Endothelial cell of umbilical vein (primary cell): ENCODE data around the gene SH3BP5L. TPM values are rescaled to one million over a fixed set of nuclear protein-coding genes. Genes with fewer than 3 reads are reported as not detected.

Source experiments
- BruUV-seq: library from RNA; stranded (reverse); fragments of 400-500 nt; replicated peaks from 2 replicates; lab custom pipeline; 2021; lab: Mats Ljungman, UMichigan
- CTCF ChIA-PET: fragments of 300-600, 350-600 bp; sonication (Branson Sonifier 250); formaldehyde crosslinking; loops from one replicate; lab custom pipeline; 2021; ENCODE audit warnings: antibody characterized with exemption, inconsistent platforms; lab: Charles Lee
- POLR2A ChIA-PET: fragments of 300-600, 350-600 bp; sonication (Branson Sonifier 250); formaldehyde crosslinking; loops from one replicate; lab custom pipeline; 2021; ENCODE audit warnings: antibody characterized with exemption, inconsistent platforms; lab: Charles Lee
- DNase-seq: peaks from one replicate; pipeline ENCODE4 v3.0.0-alpha.2; 2011; ENCODE audit warnings: low read depth, low spot score
- FAIRE-seq: peaks from 2 replicates; lab custom pipeline; 2011; peaks lifted over from hg19 to GRCh38; lab: Jason Lieb, UNC
- H2AFZ ChIP-seq: 2 replicates; pipeline ENCODE4 v1.6.0; 2012; ENCODE audit warnings: low read depth, low read length, control low read depth, inconsistent platforms
- H3K27ac ChIP-seq: 2 replicates; pipeline ENCODE4 v1.5.1; 2011; ENCODE audit warnings: low read depth, mild to moderate bottlenecking, control low read depth, low read length, moderate library complexity; ENCODE audit not compliant: insufficient read depth
- H3K27me3 ChIP-seq, 2 experiments: 2 replicates each; pipeline versions ENCODE4 v1.6.0 to v1.6.1; 2011; ENCODE audit warnings: low read length in 2 of 2, mixed read lengths in 1 of 2; ENCODE audit not compliant: control insufficient read depth in 2 of 2, insufficient read depth in 2 of 2
- H3K36me3 ChIP-seq, 2 experiments: 2 replicates in 1 of 2; 3 replicates in 1 of 2; pipeline ENCODE4 v1.5.1; 2011; ENCODE audit warnings: low read length in 2 of 2, mild to moderate bottlenecking in 1 of 2, moderate library complexity in 1 of 2; ENCODE audit not compliant: control insufficient read depth in 2 of 2, insufficient read depth in 2 of 2; ENCODE audit errors: extremely low read depth in 1 of 2
- H3K4me1 ChIP-seq: 3 replicates; pipeline ENCODE4 v1.5.1; 2011; ENCODE audit warnings: mild to moderate bottlenecking, low read length; ENCODE audit not compliant: control insufficient read depth, insufficient read depth; ENCODE audit errors: extremely low read depth
- H3K4me2 ChIP-seq: 2 replicates; pipeline ENCODE4 v1.6.1; 2011; ENCODE audit warnings: low read length, control low read depth, mixed read lengths; ENCODE audit not compliant: insufficient read depth
- H3K4me3 ChIP-seq, 3 experiments: fragments of 200-600 bp in 1 of 3; sonication (generic), shearing (Covaris generic) in 1 of 3; replicated peaks in 1 of 3; 2 replicates each; pipeline ENCODE4 v1.5.1; 2011 to 2016; ENCODE audit warnings: control low read depth in 3 of 3, low read length in 3 of 3, mild to moderate bottlenecking in 2 of 3, inconsistent platforms in 1 of 3, low read depth in 1 of 3, moderate library complexity in 1 of 3; ENCODE audit not compliant: insufficient read depth in 1 of 3
- H3K79me2 ChIP-seq: 2 replicates; pipeline ENCODE4 v1.6.0; 2012; ENCODE audit warnings: low read length, inconsistent platforms; ENCODE audit not compliant: control insufficient read depth, insufficient read depth
- H3K9ac ChIP-seq: replicated peaks from 2 replicates; pipeline ENCODE3; 2011; ENCODE audit warnings: low read length, control low read depth; ENCODE audit not compliant: insufficient read depth; ENCODE audit errors: extremely low read depth
- H3K9me1 ChIP-seq: replicated peaks from 3 replicates; pipeline ENCODE4 v1.6.0; 2011; ENCODE audit warnings: mild to moderate bottlenecking, low read length; ENCODE audit not compliant: control insufficient read depth, insufficient read depth; ENCODE audit errors: extremely low read depth
- H3K9me3 ChIP-seq: replicated peaks from 2 replicates; pipeline ENCODE4 v1.5.1; 2012; ENCODE audit warnings: low read length, inconsistent platforms; ENCODE audit not compliant: control insufficient read depth, insufficient read depth
- H4K20me1 ChIP-seq: replicated peaks from 2 replicates; pipeline ENCODE3; 2011; ENCODE audit warnings: mild to moderate bottlenecking, low read length; ENCODE audit not compliant: control insufficient read depth, insufficient read depth; ENCODE audit errors: extremely low read depth
- EZH2 ChIP-seq: IDR thresholded peaks from 2 replicates; pipeline ENCODE4 v1.6.1; 2012; ENCODE audit warnings: borderline replicate concordance, low read depth, mild to moderate bottlenecking, moderate library complexity, low read length, inconsistent platforms; ENCODE audit not compliant: severe bottlenecking
- FOS ChIP-seq: IDR thresholded peaks from 2 replicates; pipeline ENCODE4 v1.6.1; 2011; ENCODE audit warnings: mild to moderate bottlenecking, low read length, moderate library complexity, borderline replicate concordance; ENCODE audit not compliant: insufficient read depth
- GATA2 ChIP-seq: IDR thresholded peaks from 2 replicates; pipeline ENCODE4 v1.7.0; 2011; ENCODE audit warnings: low read depth, mild to moderate bottlenecking, moderate library complexity, mixed read lengths, low read length; ENCODE audit not compliant: insufficient read length, insufficient read depth
- JUN ChIP-seq: IDR thresholded peaks from 2 replicates; pipeline ENCODE4 v1.6.1; 2011; ENCODE audit warnings: borderline replicate concordance, low read depth; ENCODE audit not compliant: insufficient read length, insufficient read depth
- MYC ChIP-seq: IDR thresholded peaks from one replicate; pipeline ENCODE4 v1.6.1; 2011; ENCODE audit warnings: mild to moderate bottlenecking, low read depth, low read length
- POLR2A ChIP-seq: IDR thresholded peaks from 2 replicates; pipeline ENCODE4 v1.6.1; 2012; ENCODE audit warnings: low read depth, mild to moderate bottlenecking, control low read depth, low read length
- POLR2AphosphoS5 ChIP-seq: IDR thresholded peaks from 2 replicates; pipeline ENCODE4 v1.6.1; 2012; ENCODE audit warnings: low read depth, mild to moderate bottlenecking, control low read depth, low read length, moderate library complexity; ENCODE audit not compliant: insufficient read depth
- dilution Hi-C: fragments of 300-500 bp; cut with MboI; formaldehyde crosslinking; loops from one replicate; pipeline ENCODE4 v1.15.0; 2019; ENCODE audit warnings: low sequenced_read_pairs; ENCODE audit not compliant: extremely low pct_ligation_motif_present
- intact Hi-C: fragments of 100-400 bp; cut with micrococcal nuclease; formaldehyde crosslinking; loops from one replicate; pipeline ENCODE4 v1.10.0; 2022
- polyA plus RNA-seq, 4 experiments: library from polyadenylated mRNA; depleted of rRNA in 3 of 4; stranded (reverse) in 3 of 4; unstranded in 1 of 4; fragments of >200 nt; gene quantifications; 2 replicates each; pipeline versions ENCODE4 v1.2.1 to v1.2.3, GENCODE V29; 2011 to 2012; ENCODE audit warnings: missing spikeins in 1 of 4
- total RNA-seq: library from RNA; stranded (reverse); gene quantifications from 2 replicates; pipeline ENCODE4 v1.2.3, GENCODE V29; 2021
- TF ChIP-seq, protein P1 (sequence below): IDR thresholded peaks from 2 replicates; pipeline ENCODE4 v1.6.1; 2011; ENCODE audit not compliant: insufficient read depth, insufficient read length
- TF ChIP-seq, protein P2 (sequence below), 2 donors: IDR thresholded peaks; 1 replicate in 1 of 2; 2 replicates in 1 of 2; pipeline ENCODE4 v1.5.1; 2011; ENCODE audit warnings: low read length in 2 of 2, mild to moderate bottlenecking in 2 of 2, moderate library complexity in 2 of 2, control low read depth in 1 of 2, inconsistent platforms in 1 of 2, low read depth in 1 of 2; ENCODE audit not compliant: insufficient read depth in 1 of 2; ENCODE audit errors: extremely low read depth in 1 of 2

Gene SH3BP5L
- total and polyA plus RNA-seq, 2 donors (not counting 3 experiments of a cell fraction or from before 2014, with no cell fraction given): 24.7 TPM

DNA sequence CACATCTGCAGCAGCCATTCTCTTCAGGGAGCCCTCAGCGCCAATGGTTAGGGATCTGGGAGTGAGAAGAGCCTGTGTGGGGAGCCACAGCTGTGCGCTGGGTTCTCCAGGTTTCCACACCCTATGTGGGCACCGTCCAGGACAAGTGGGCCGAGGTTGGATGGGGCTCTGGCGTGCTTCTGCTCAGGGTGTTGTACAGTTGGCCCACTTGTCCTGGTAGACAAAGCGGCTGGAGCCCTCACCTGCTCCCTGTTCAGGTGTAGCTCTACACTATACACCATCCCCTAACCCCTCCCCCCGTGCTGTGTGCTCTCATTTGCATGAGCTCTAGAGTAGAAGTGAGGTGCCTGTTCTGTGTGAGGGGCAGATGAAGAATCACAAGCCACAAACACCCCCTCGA is 12.2 kb downstream of the SH3BP5L start:
- no peak for DNase-seq
- TF ChIP-seq, protein P1, sequence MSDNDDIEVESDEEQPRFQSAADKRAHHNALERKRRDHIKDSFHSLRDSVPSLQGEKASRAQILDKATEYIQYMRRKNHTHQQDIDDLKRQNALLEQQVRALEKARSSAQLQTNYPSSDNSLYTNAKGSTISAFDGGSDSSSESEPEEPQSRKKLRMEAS: no peak
- TF ChIP-seq EZH2 (no peak), MYC (no peak), JUN (no peak), POLR2A (no peak), POLR2AphosphoS5 (no peak), FOS (no peak), GATA2 (no peak)
- TF ChIP-seq, protein P2, sequence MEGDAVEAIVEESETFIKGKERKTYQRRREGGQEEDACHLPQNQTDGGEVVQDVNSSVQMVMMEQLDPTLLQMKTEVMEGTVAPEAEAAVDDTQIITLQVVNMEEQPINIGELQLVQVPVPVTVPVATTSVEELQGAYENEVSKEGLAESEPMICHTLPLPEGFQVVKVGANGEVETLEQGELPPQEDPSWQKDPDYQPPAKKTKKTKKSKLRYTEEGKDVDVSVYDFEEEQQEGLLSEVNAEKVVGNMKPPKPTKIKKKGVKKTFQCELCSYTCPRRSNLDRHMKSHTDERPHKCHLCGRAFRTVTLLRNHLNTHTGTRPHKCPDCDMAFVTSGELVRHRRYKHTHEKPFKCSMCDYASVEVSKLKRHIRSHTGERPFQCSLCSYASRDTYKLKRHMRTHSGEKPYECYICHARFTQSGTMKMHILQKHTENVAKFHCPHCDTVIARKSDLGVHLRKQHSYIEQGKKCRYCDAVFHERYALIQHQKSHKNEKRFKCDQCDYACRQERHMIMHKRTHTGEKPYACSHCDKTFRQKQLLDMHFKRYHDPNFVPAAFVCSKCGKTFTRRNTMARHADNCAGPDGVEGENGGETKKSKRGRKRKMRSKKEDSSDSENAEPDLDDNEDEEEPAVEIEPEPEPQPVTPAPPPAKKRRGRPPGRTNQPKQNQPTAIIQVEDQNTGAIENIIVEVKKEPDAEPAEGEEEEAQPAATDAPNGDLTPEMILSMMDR (IDR thresholded peaks at IDR 0.05; ENCODE audit: extremely low read depth in 1 of 2, insufficient read depth in 1 of 2, low read depth in 1 of 2, low read length in 2 of 2): no peak
- Histone ChIP-seq H3K9me1 (no peaks in the 10 kb centered on the region), H3K27me3 (no peaks in the 10 kb centered on the region), H4K20me1 (no peaks in the 10 kb centered on the region), H3K4me1 (no peaks in the 10 kb centered on the region), H3K9me3 (no peaks in the 10 kb centered on the region), H3K4me3 (no peak overlapping the region), H2AFZ (no peak overlapping the region), H3K9ac (no peak overlapping the region), H3K79me2 (peaks cover 2% of the 10 kb centered on the region), H3K4me2 (no peak overlapping the region), H3K36me3 (peaks cover 8 to 48% of the 10 kb centered on the region in 2 experiments), H3K27ac (no peak overlapping the region)
- BruUV-seq: no TSS peak
- dilution Hi-C loops: no loop called here
- ChIA-PET POLR2A (no interaction called here), CTCF (no interaction called here)
- intact Hi-C loops: no loop called here
- FAIRE-seq: no peak
